Coronary artery (tissue), 2 donors: ENCODE results near the gene ARHGAP44.
A peak's percentile ranks its signal among the peaks of the same experiment; 100 is the strongest.

Source experiments
- DNase-seq: peaks from one replicate; pipeline ENCODE4 v3.0.0-alpha.2; 2017; ENCODE audit warnings: low spot score
- H3K27ac ChIP-seq, 2 donors: fragments of 200-600 bp; sonication (generic); one replicate each; pipeline ENCODE4 v1.5.1; 2016 to 2019
- H3K4me3 ChIP-seq: fragments of 200-600 bp; sonication (generic); 2 replicates; pipeline ENCODE4 v1.5.1; 2016; ENCODE audit warnings: mild to moderate bottlenecking, moderate library complexity
- CTCF ChIP-seq: fragments of 200-600 bp; sonication (generic); IDR thresholded peaks from one replicate; pipeline ENCODE4 v1.5.1; 2019; ENCODE audit warnings: antibody characterized with exemption

The ARHGAP44 gene

GRCh38 chr17:12789481-12790248 lies at the start of gene ARHGAP44:
ARHGAP44 (plus strand) TSS chr17:12789498; CDS start chr17:12789839, 341 bp downstream.
- peak within 1 kb of the TSS; percentile 66 to 88 for H3K27ac ChIP-seq
- peak within 1 kb of the TSS; percentile 96 for H3K4me3 ChIP-seq
- DNase-seq, result peak; percentile 78
- no peak for TF ChIP-seq CTCF

GRCh38 chr17:12739500-12739899 lies 49.8 kb upstream of the ARHGAP44 start:
- Histone ChIP-seq H3K4me3 (no peak overlapping the region), H3K27ac (no peak overlapping the region)
- no peak for TF ChIP-seq CTCF
- DNase-seq, result no peak

GRCh38 chr17:12743046-12743445 lies 46.3 kb upstream of the ARHGAP44 start:
- no peak for TF ChIP-seq CTCF
- no peak for DNase-seq
- no peak overlapping the region for H3K4me3 ChIP-seq
- H3K27ac ChIP-seq, result peak overlapping the region in 1 of 2 donors; percentile 65

- H3K4me3 ChIP-seq, result no peak overlapping the region
- DNase-seq, result no peak
- TF ChIP-seq CTCF, result no peak
- H3K27ac ChIP-seq, result peak overlapping the region; percentile 28 to 70
Measured at GRCh38 chr17:12744298-12744697, 45.0 kb upstream of the ARHGAP44 start.

- no peak for DNase-seq
- no peak for TF ChIP-seq CTCF
- H3K27ac ChIP-seq, result peak overlapping the region; percentile 28 to 70
- H3K4me3 ChIP-seq, result no peak overlapping the region
Measured at GRCh38 chr17:12744786-12745185, 44.5 kb upstream of the ARHGAP44 start.

GRCh38 chr17:12745486-12745885 lies 43.8 kb upstream of the ARHGAP44 start:
- H3K4me3 ChIP-seq, result no peak overlapping the region
- TF ChIP-seq CTCF, result no peak
- no peak for DNase-seq
- no peak overlapping the region for H3K27ac ChIP-seq

GRCh38 chr17:12756786-12757185 lies 32.5 kb upstream of the ARHGAP44 start:
- no peak for DNase-seq
- no peak overlapping the region for H3K4me3 ChIP-seq
- no peak for TF ChIP-seq CTCF
- no peak overlapping the region for H3K27ac ChIP-seq
